DMS153 treated with DMSO at 0.1 percent for 48 hours (cell line): ENCODE data around the gene RAP1GAP2.
A peak's percentile ranks its signal among the peaks of the same experiment; 100 is the strongest.
"Not testable (repeated sequence)": the region's sequence is repeated elsewhere in the genome, so short reads cannot be mapped to it uniquely, and the experiment has no call there.

Experiments
- DNase-seq: peaks from one replicate; lab custom pipeline; 2025; ENCODE audit not compliant: unreplicated experiment; lab: John Stamatoyannopoulos, UW

Gene RAP1GAP2

GRCh38 chr17:2785376-2785775, 10.9 kb upstream of the RAP1GAP2 start:
- DNase-seq, result not testable (repeated sequence)

DNA sequence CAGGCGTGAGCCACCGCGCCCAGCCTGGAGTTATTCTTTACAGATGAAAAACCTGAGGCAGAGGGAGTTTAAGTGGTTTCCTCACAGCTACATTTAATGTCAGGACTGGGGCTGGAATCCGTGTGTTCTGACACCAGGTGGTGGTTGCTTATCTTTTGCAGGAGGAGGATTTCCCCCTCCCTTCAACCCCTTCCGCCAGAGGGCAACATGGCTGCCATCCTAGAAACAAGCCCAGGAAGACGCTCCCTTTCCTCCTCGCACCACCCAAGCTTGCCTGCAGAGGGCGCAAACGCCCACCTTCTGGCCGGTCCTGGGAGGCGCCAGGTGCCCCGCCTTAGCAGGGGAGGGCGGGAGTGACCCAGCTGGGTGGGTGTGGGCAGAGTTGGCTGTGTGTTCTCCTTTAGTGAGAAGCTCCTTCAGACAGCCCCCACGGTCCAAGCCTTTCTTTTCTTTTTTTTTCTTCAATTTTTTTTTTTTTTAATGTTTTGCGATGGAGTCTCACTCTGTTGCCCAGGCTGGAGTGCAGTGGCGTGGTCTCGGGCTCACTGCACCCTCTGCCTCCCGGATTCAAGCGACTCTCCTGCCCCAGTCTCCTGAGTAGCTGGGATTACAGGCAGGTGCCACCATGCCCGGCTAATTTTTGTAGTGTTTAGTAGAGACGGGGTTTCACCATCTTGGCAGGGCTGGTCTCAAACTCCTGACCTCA, 9.9 kb upstream of the RAP1GAP2 start:
- peak; percentile 52 for DNase-seq

DNA sequence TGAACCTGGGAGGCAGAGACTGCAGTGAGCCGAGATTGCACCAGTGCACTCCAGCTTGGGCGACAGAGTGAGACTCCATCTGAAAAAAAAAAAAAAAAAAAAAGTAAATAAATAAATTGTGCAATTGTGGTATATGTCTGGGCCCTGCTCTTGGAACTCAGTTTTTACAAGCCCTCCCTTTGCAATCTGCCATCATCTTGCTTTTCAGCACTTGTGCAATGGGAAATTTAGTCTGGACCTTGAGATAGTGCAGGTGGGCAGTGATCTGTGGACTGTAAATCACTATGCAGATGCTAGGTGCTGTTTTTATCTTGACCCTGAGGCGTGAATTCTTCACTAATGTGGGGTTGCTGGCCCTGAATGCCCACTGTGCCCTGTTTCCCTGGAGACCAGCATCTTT, 6.5 kb upstream of the RAP1GAP2 start:
- DNase-seq, result no peak

DNA sequence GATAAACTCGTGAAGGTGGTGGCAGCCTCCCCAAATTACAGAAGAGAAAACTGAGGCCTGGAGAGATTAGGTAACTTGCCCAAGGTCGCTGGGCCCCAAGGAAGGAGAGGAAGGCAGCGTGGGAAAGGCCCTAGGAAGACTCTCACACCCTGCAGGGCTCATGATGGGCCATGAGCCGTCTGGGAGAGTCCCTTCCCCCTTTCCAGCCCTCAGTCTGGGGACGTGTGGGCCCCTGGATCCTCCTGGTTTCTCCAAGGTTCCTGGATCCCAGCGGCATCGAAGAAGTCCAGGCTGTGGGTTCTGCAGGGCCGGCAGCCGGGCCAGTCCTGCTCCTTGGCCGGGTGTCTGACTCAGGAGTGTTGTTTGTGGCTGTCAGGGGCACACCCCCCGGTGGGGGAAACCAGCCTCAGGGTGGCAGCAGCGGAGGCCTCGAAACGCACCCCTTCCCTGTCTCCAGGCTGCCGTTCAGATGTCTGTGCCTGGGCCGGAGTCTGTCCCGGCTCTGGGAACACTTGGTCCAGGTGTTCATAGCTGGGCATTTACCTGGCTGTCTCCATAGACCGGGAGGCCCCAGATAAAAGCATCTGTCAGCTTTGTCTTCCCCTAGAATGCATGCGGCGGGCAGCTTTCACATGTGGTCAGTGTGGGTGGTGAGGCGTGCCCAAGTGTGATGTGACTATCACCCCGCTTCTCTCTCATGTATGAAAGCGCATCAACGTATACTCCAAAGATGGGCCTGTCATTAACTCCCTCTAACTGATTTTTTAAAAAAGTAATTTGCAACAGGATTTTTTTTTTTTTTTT, 3.7 kb upstream of the RAP1GAP2 start:
- DNase-seq, result no peak

DNA sequence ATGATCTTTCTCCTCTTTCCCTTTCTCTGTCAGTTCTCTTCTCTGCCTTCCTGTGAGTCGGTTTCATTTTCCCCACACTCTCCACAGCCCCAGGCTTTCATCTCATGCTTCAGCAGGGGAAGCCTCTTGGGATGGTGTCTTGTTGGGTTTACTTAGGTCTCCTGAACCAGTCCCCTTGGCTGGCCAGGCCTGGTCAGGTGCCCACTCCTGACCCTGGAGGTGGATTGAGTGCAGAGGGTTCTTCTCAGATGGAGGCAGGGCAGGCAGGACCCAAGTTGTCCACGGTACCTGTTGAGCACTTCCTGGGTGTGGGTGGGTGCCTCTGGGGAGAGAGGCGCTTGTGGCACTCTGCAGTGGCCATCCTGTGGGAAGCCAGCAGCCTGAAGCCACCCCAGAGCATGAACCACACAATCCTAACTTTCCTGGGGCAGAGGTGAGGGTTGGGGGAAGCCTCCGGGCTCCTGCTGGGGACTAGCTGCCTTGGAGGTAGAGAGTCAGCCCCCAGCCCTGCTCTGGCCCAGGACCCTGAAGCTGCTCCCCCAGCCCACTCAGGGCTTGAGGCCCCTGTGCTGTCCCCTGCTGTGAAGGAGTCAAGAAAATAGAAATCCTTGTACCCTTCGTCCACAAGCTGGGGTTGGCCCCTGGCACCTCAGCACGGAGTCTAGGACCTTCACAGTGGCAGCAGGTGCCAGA, 2.0 kb upstream of the RAP1GAP2 start:
- DNase-seq, result no peak

DNA sequence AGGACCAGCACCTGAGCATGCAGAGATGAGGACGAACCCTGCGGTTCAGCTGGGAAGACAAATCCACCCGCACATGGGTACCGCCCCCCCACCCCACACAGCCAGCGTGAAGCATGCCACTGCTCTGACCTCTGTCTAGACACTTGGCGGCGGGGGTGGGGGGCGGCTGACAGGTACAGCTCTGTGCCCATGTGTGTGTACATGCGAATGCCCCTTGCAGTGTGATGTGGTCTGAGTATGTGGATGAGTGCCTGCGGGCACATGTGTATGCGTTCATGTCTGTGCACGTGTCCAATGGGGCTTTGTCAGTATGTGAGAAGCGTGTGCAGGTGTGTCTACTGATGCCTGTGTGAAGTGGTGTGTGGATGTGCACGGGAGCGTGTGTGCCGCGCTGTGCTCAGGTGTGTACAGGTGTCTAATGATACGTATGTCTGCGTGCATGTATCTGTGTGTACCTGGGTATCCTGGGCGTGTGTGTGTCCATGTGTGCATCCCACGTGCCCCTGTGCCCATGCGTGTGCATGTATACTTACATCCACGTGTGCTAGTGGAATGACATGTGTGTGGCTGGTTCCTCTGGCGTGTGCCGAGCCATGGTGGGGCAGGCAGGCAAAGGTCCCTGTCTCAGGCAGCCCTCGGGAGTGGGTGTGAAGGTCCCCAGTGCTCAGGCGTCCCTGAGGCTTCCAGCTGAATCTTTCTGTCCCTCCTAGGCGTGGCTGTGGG, 636 bp upstream of the RAP1GAP2 start:
- no peak for DNase-seq

- DNase-seq, result no peak
Observed at GRCh38 chr17:2797226-2797625, 988 bp downstream of the RAP1GAP2 start.

DNA sequence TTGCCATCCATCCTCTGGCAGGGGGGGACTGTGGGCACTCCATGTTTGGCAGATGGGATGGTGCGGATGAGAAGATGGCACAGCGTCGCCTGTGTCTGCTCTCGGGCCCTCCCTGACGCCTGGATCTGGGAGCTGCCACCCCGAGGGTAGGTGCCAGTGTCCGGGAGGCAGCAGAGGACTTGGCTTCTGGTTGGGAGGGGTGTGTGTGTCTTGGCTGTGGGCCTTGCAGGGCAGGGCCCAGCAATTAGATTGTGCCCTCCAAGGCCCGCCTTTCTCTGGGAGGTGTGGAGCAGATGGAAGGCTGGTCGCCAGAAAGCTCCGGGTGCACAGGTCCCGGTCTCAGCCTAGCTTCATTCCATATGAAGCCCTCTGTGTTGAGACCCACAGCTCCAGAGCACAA, 1.4 kb downstream of the RAP1GAP2 start:
- DNase-seq, result no peak

DNA sequence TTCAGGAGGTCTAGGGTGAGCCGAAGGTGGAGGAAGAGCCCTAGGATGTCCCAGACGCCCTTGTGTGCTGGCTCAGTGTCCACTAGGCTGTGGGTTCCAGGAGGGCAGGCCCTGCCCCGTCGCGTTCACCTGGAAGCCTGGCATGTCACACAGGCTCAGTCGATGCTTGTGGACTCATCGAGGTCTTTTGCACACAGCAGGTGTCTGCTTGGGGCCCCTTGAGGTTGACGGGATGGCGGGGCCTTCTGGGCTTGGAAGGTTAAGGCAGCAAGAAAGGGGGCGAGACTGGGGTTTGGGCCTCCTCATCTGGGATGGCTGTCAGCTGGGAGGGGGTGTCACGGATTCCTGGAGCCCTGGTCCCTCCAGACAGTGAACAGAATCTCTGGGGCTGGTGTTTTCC, 1.9 kb downstream of the RAP1GAP2 start:
- no peak for DNase-seq

DNA sequence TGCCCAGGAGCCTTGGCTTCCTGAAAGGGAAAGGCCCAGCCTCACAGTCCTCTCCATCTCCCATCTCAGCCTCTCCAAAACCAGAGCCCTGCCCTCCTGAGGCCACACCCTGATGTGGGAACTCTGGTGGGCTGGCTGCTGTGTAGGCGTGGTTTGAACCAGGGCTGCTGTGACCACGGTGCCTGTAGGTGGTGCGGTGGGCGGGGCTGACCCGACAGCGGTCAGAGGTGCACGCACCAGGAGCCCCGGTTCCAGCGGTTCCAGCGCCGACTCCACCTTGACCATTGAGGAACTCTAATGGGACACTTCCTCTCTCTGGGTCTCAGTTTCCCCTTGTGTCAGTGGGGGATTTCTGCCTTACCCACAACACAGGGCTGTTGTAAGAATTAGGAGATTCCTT, 2.4 kb downstream of the RAP1GAP2 start:
- DNase-seq, result no peak

GRCh38 chr17:2799653-2800052, 3.4 kb downstream of the RAP1GAP2 start:
- no peak for DNase-seq

GRCh38 chr17:2800367-2800766, 4.1 kb downstream of the RAP1GAP2 start:
- no peak for DNase-seq

- no peak for DNase-seq
Observed at GRCh38 chr17:2801841-2802240, 5.6 kb downstream of the RAP1GAP2 start.

DNA sequence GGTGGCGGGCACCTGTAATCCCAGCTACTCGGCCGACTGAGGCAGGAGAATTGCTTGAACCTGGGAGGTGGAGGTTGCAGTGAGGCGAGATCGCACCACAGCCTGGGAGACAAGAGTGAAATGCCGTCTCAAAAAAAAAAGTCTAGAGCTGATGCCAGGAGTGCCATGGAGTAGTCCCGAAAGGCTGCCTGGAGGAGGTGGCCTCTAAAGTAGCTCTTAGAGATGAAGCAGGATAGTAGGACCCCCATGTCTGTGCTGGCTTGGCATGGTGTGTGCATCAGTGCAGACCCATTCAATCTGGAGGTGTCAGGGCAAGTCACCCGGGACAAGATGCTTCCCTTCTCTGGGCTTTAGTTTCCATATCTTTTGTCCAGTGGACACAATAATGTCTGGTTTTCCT, 6.3 kb downstream of the RAP1GAP2 start:
- no peak for DNase-seq

GRCh38 chr17:2803386-2803785, 7.1 kb downstream of the RAP1GAP2 start:
- no peak for DNase-seq

- DNase-seq, result no peak
Observed at GRCh38 chr17:2803971-2804370, 7.7 kb downstream of the RAP1GAP2 start.

- no peak for DNase-seq
Observed at GRCh38 chr17:2804912-2805311, 8.7 kb downstream of the RAP1GAP2 start.

- no peak for DNase-seq
Observed at GRCh38 chr17:2805961-2806360, 9.7 kb downstream of the RAP1GAP2 start.

- no peak for DNase-seq
Observed at GRCh38 chr17:2808367-2809335, 12.4 kb downstream of the RAP1GAP2 start.

- no peak for DNase-seq
Observed at GRCh38 chr17:2809337-2809736, 13.1 kb downstream of the RAP1GAP2 start.
